Coronary artery (tissue), 2 donors: ENCODE measurements around the gene SLC39A6.
"Not testable (repeated sequence)": the region's sequence is repeated elsewhere in the genome, so short reads cannot be mapped to it uniquely, and the experiment has no call there.

ENCODE experiments used
- DNase-seq: peaks from one replicate; pipeline ENCODE4 v3.0.0-alpha.2; 2017; ENCODE audit warnings: low spot score
- H3K27ac ChIP-seq, 2 donors: fragments of 200-600 bp; sonication (generic); one replicate each; pipeline ENCODE4 v1.5.1; 2016 to 2019
- H3K4me3 ChIP-seq: fragments of 200-600 bp; sonication (generic); 2 replicates; pipeline ENCODE4 v1.5.1; 2016; ENCODE audit warnings: mild to moderate bottlenecking, moderate library complexity
- CTCF ChIP-seq: fragments of 200-600 bp; sonication (generic); IDR thresholded peaks from one replicate; pipeline ENCODE4 v1.5.1; 2019; ENCODE audit warnings: antibody characterized with exemption

SLC39A6 gene

GRCh38 chr18:36074435-36074834, 54.7 kb downstream of the SLC39A6 start:
- H3K4me3 ChIP-seq: no peak overlapping the region
- no peak for DNase-seq
- no peak for TF ChIP-seq CTCF
- H3K27ac ChIP-seq: no peak overlapping the region

GRCh38 chr18:36073676-36074075, 55.5 kb downstream of the SLC39A6 start:
- TF ChIP-seq CTCF: no peak
- no peak overlapping the region for H3K27ac ChIP-seq
- DNase-seq: no peak
- H3K4me3 ChIP-seq: no peak overlapping the region

GRCh38 chr18:36072406-36072805, 56.7 kb downstream of the SLC39A6 start:
- not testable (repeated sequence) for H3K27ac ChIP-seq, H3K4me3 ChIP-seq, DNase-seq

GRCh38 chr18:36067055-36067957, 61.8 kb downstream of the SLC39A6 start, which contains the start of gene RPRD1A:
RPRD1A (minus strand) TSS chr18:36067559; CDS start chr18:36067404, 155 bp downstream.
- H3K27ac ChIP-seq: peak within 1 kb of the TSS; percentile 82 to 98
- TF ChIP-seq CTCF: no peak
- H3K4me3 ChIP-seq: peak within 1 kb of the TSS; percentile 98
- DNase-seq: peak; percentile 97

GRCh38 chr18:36066686-36067054, 62.5 kb downstream of the SLC39A6 start:
- Histone ChIP-seq H3K27ac (peak overlapping the region; percentile 82 to 98), H3K4me3 (peak overlapping the region; percentile 98)
- no peak for DNase-seq
- no peak for TF ChIP-seq CTCF

- no peak for TF ChIP-seq CTCF
- Histone ChIP-seq H3K4me3 (peak overlapping the region; percentile 98), H3K27ac (no peak overlapping the region)
- no peak for DNase-seq
These were observed 63.1 kb downstream of the SLC39A6 start for GRCh38 chr18:36066001-36066400.

- not testable (repeated sequence) for H3K4me3 ChIP-seq, H3K27ac ChIP-seq, DNase-seq
These were observed 64.4 kb downstream of the SLC39A6 start for GRCh38 chr18:36064809-36065079.

GRCh38 chr18:36064027-36064808, 64.9 kb downstream of the SLC39A6 start:
- Histone ChIP-seq H3K4me3 (no peak overlapping the region), H3K27ac (no peak overlapping the region)
- DNase-seq: no peak
- TF ChIP-seq CTCF: no peak
